GM19238 (cell line): ENCODE measurements around the gene MYZAP.

ENCODE experiments used
- DNase-seq: peaks from one replicate; pipeline ENCODE4 v3.0.0; 2011; ENCODE audit warnings: low spot score; ENCODE audit not compliant: insufficient read length

Gene MYZAP

GRCh38 chr15:57662091-57662744 lies 70.5 kb downstream of the MYZAP start:
- DNase-seq = no peak

- no peak for DNase-seq
These were observed 71.1 kb downstream of the MYZAP start for GRCh38 chr15:57662802-57663201.

- no peak for DNase-seq
These were observed 71.6 kb downstream of the MYZAP start for GRCh38 chr15:57663262-57663661.

- no peak for DNase-seq
These were observed 73.5 kb downstream of the MYZAP start for GRCh38 chr15:57665194-57665593.

- no peak for DNase-seq
These were observed 74.2 kb downstream of the MYZAP start for GRCh38 chr15:57665939-57666338.

GRCh38 chr15:57667171-57667849 lies 75.6 kb downstream of the MYZAP start:
- DNase-seq = no peak

GRCh38 chr15:57668016-57668415 lies 76.3 kb downstream of the MYZAP start:
- DNase-seq = no peak

- no peak for DNase-seq
These were observed 79.9 kb downstream of the MYZAP start for GRCh38 chr15:57671636-57672035.

- no peak for DNase-seq
These were observed 83.9 kb downstream of the MYZAP start for GRCh38 chr15:57675481-57676181.

- DNase-seq = no peak
These were observed 84.9 kb downstream of the MYZAP start for GRCh38 chr15:57676585-57676984.

- DNase-seq = no peak
These were observed 85.5 kb downstream of the MYZAP start for GRCh38 chr15:57677204-57677603.

- DNase-seq = no peak
These were observed 88.3 kb downstream of the MYZAP start for GRCh38 chr15:57680021-57680420.

- no peak for DNase-seq
These were observed 89.3 kb downstream of the MYZAP start for GRCh38 chr15:57681011-57681410.

GRCh38 chr15:57683481-57683880 lies 91.8 kb downstream of the MYZAP start:
- no peak for DNase-seq

GRCh38 chr15:57684491-57685151 lies 92.9 kb downstream of the MYZAP start:
- DNase-seq = no peak

- DNase-seq = no peak
These were observed 93.8 kb downstream of the MYZAP start for GRCh38 chr15:57685306-57686095.

GRCh38 chr15:57686657-57687056 lies 95.0 kb downstream of the MYZAP start:
- DNase-seq = no peak

- no peak for DNase-seq
These were observed 98.8 kb downstream of the MYZAP start for GRCh38 chr15:57690341-57690966.

- DNase-seq = no peak
These were observed 99.4 kb downstream of the MYZAP start for GRCh38 chr15:57691082-57691481.

- no peak for DNase-seq
These were observed 101.0 kb downstream of the MYZAP start for GRCh38 chr15:57692709-57693108.

GRCh38 chr15:57694279-57694678 lies 102.6 kb downstream of the MYZAP start:
- DNase-seq = no peak
